ENCODE results near the gene SERPINB13.
"Not testable (repeated sequence)": the region's sequence is repeated elsewhere in the genome, so short reads cannot be mapped to it uniquely, and the experiment has no call there.

The SERPINB13 gene

GRCh38 chr18:63619661-63620060, 32.5 kb downstream of the SERPINB13 start:
- no peaks in the 10 kb centered on the region for H3K4me1 ChIP-seq (ENCODE audit: control insufficient read depth, insufficient read depth, low read length)
- H3K27me3 ChIP-seq (ENCODE audit: control insufficient read depth, insufficient read depth, low read length) = peaks cover 5% of the 10 kb centered on the region
- H3K9ac ChIP-seq (ENCODE audit: low read depth, low read length) = no peak overlapping the region
- H3K4me2 ChIP-seq (ENCODE audit: low read length) = no peak overlapping the region
- no peak overlapping the region for H3K4me3 ChIP-seq (ENCODE audit: low read length)
- no peaks in the 10 kb centered on the region for H3K36me3 ChIP-seq (ENCODE audit: insufficient read depth, low read length)
- no peaks in the 10 kb centered on the region for H3K9me3 ChIP-seq (replicated peaks; ENCODE audit: low read length)

GRCh38 chr18:63624863-63625262, 37.7 kb downstream of the SERPINB13 start:
- peaks cover 4% of the 10 kb centered on the region for H3K27me3 ChIP-seq (ENCODE audit: control insufficient read depth, insufficient read depth, low read length)
- no peaks in the 10 kb centered on the region for H3K4me1 ChIP-seq (ENCODE audit: control insufficient read depth, insufficient read depth, low read length)
- H3K36me3 ChIP-seq (ENCODE audit: insufficient read depth, low read length) = no peaks in the 10 kb centered on the region
- H3K9me3 ChIP-seq (replicated peaks; ENCODE audit: low read length) = peaks cover 4% of the 10 kb centered on the region
- H3K4me3 ChIP-seq (ENCODE audit: low read length) = no peak overlapping the region
- H3K9ac ChIP-seq (ENCODE audit: low read depth, low read length) = no peak overlapping the region
- H3K4me2 ChIP-seq (ENCODE audit: low read length) = no peak overlapping the region

DNA sequence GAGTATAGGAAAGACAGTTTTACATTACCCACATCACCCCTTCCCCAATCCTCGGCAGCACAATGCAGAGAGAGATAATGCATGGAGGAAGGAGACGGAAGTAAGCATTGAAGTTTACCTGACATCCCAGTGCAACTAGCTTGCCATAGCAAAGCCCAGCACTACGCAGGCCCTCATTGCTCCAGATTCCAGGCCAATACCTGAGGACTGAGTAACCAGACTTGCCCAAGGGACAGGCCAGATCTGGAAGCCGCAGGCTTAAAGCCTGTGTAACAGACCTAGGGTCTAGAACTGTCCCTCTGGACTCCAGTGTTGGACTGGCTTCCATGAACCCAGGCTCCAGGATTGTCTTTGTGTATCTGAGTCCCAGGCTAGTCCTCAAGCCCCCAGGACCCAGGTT, 39.3 kb downstream of the SERPINB13 start:
- Histone ChIP-seq H3K36me3 (ENCODE audit: insufficient read depth, low read length) (no peaks in the 10 kb centered on the region), H3K4me1 (ENCODE audit: control insufficient read depth, insufficient read depth, low read length) (no peaks in the 10 kb centered on the region), H3K27me3 (ENCODE audit: control insufficient read depth, insufficient read depth, low read length) (no peaks in the 10 kb centered on the region), H3K4me2 (ENCODE audit: low read length) (no peak overlapping the region), H3K9ac (ENCODE audit: low read depth, low read length) (no peak overlapping the region), H3K4me3 (ENCODE audit: low read length) (no peak overlapping the region), H3K9me3 (replicated peaks; ENCODE audit: low read length) (peaks cover 4% of the 10 kb centered on the region)

DNA sequence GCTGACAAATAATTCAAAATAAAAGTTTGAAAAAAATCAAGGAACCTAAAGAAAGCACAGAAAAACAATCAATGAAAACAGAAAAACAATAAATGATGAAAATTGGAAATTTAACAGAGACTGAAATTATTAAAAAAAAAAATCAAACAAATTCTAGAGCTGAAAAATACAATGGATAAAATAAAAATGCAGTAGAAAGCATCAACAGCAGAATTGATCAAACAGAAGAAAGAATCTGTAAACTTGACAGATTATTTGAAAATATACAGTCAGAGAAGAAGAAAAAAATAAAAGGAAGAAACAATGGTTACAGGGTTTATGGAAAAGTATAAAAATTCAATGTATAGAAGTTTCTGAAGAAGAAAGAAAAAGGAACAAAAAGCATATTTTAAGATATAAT, 40.7 kb downstream of the SERPINB13 start:
- peaks cover 4% of the 10 kb centered on the region for H3K9me3 ChIP-seq (replicated peaks; ENCODE audit: low read length)
- H3K27me3 ChIP-seq (ENCODE audit: control insufficient read depth, insufficient read depth, low read length) = no peaks in the 10 kb centered on the region
- no peaks in the 10 kb centered on the region for H3K36me3 ChIP-seq (ENCODE audit: insufficient read depth, low read length)
- H3K4me1 ChIP-seq (ENCODE audit: control insufficient read depth, insufficient read depth, low read length) = no peaks in the 10 kb centered on the region
- H3K9ac ChIP-seq (ENCODE audit: low read depth, low read length) = no peak overlapping the region
- H3K4me2 ChIP-seq (ENCODE audit: low read length) = no peak overlapping the region
- H3K4me3 ChIP-seq (ENCODE audit: low read length) = no peak overlapping the region

DNA sequence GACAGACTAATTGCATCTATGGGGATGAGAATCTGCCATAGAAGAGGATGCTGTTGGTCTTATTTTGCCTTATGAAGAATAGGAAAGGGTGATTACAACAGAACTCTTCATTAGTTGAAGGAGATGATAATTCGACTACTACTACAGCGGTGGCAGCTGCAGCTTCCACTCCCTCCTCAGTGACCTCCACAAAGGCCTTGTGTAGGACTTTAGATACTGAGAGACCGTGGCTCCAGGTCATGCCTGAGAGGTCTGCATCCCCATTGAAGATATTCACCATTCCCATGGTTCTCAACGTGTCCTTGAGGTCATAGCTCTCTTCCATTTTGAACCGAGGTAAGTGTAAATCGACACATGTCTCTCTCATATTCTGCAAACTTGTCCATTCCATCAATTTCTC, 50.6 kb downstream of the SERPINB13 start:
- no peaks in the 10 kb centered on the region for H3K36me3 ChIP-seq (ENCODE audit: insufficient read depth, low read length)
- no peaks in the 10 kb centered on the region for H3K27me3 ChIP-seq (ENCODE audit: control insufficient read depth, insufficient read depth, low read length)
- H3K4me1 ChIP-seq (ENCODE audit: control insufficient read depth, insufficient read depth, low read length) = peaks cover 3% of the 10 kb centered on the region
- H3K4me2 ChIP-seq (ENCODE audit: low read length) = no peak overlapping the region
- no peak overlapping the region for H3K9ac ChIP-seq (ENCODE audit: low read depth, low read length)
- no peak overlapping the region for H3K4me3 ChIP-seq (ENCODE audit: low read length)
- no peaks in the 10 kb centered on the region for H3K9me3 ChIP-seq (replicated peaks; ENCODE audit: low read length)

DNA sequence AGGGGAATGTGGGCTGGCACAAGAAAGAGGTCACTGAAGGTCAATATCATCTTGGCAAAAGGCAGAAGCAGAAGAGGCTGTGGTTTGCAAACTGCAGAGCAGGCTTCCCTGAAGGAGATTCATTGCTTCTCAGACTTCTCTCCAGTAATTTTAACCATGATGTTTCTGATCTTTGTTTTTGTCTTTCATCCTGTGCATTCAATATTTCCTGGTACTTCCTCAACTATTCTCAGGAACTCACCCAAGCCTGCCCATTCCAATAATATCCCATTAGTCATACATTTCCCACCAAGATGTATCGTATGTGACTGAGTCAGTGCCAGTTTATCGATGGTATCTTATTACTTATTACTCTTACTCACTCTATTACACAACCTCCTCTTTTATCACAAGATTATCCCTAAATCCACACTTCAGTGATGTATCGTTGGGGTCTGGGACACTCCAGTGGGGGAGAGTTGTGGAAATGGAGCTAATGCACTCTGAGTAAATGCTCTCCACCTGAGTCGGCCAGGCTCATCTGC, 54.1 kb downstream of the SERPINB13 start:
- not testable (repeated sequence) for H3K27me3 ChIP-seq (ENCODE audit: control insufficient read depth, insufficient read depth, low read length); H3K4me3 ChIP-seq (ENCODE audit: low read length); H3K36me3 ChIP-seq (ENCODE audit: insufficient read depth, low read length); H3K9me3 ChIP-seq (replicated peaks; ENCODE audit: low read length); H3K4me2 ChIP-seq (ENCODE audit: low read length); H3K9ac ChIP-seq (ENCODE audit: low read depth, low read length); H3K4me1 ChIP-seq (ENCODE audit: control insufficient read depth, insufficient read depth, low read length)

GRCh38 chr18:63642668-63643356, 55.7 kb downstream of the SERPINB13 start:
- H3K4me3 ChIP-seq (ENCODE audit: low read length); H3K27me3 ChIP-seq (ENCODE audit: control insufficient read depth, insufficient read depth, low read length); H3K4me2 ChIP-seq (ENCODE audit: low read length); H3K36me3 ChIP-seq (ENCODE audit: insufficient read depth, low read length); H3K9me3 ChIP-seq (replicated peaks; ENCODE audit: low read length); H3K4me1 ChIP-seq (ENCODE audit: control insufficient read depth, insufficient read depth, low read length); H3K9ac ChIP-seq (ENCODE audit: low read depth, low read length): not testable (repeated sequence)

DNA sequence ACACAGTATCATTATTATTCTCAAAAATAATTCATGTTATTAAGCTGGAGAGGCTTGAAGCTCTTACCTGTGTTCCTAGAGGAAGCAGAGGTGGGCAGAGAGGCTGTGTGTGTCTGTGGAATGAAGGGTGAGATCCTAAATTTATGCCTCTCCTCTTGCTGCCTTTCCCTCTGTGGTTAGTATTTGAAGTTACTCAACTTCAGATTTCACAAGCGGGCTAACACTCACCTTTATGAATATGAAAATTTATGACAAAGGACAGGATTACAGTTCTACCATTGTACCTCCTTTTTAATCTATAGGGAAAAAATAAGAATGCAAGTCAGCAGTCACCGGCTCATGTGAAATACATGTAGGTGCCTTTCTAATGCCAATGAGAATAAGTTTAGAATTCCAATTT, 57.0 kb downstream of the SERPINB13 start, which contains the start of gene SERPINB4:
SERPINB4 (minus strand) TSS at position 115 of the 400 bp plus-strand sequence. CDS start 679 bp downstream, outside the sequence.
- H3K36me3 ChIP-seq (ENCODE audit: insufficient read depth, low read length); H3K4me3 ChIP-seq (ENCODE audit: low read length); H3K9ac ChIP-seq (ENCODE audit: low read depth, low read length); H3K9me3 ChIP-seq (replicated peaks; ENCODE audit: low read length); H3K4me1 ChIP-seq (ENCODE audit: control insufficient read depth, insufficient read depth, low read length); H3K27me3 ChIP-seq (ENCODE audit: control insufficient read depth, insufficient read depth, low read length); H3K4me2 ChIP-seq (ENCODE audit: low read length): not testable (repeated sequence)

DNA sequence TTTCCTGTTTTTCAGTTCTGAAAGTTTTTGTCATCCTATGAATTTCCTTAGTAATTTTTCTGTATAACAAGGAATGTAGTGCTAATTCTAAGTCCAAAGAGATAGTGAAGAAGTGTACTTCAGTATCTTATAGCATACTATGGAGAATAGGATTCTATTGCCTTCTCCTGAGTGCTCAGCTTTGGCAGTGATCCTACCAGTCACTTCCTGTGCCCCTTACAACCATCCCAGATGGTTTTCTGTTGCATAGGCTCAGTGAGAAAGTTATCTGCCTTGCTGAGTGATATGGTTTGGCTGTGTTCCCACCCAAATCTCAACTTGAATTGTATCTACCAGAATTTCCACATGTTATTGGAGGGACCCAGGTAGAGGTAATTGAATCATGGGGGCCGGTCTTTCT, 57.6 kb downstream of the SERPINB13 start:
- not testable (repeated sequence) for H3K9ac ChIP-seq (ENCODE audit: low read depth, low read length); H3K4me2 ChIP-seq (ENCODE audit: low read length); H3K36me3 ChIP-seq (ENCODE audit: insufficient read depth, low read length); H3K27me3 ChIP-seq (ENCODE audit: control insufficient read depth, insufficient read depth, low read length); H3K4me1 ChIP-seq (ENCODE audit: control insufficient read depth, insufficient read depth, low read length); H3K9me3 ChIP-seq (replicated peaks; ENCODE audit: low read length); H3K4me3 ChIP-seq (ENCODE audit: low read length)

- H3K4me2 ChIP-seq (ENCODE audit: low read length) = no peak overlapping the region
- H3K27me3 ChIP-seq (ENCODE audit: control insufficient read depth, insufficient read depth, low read length) = no peaks in the 10 kb centered on the region
- H3K4me3 ChIP-seq (ENCODE audit: low read length) = no peak overlapping the region
- no peak overlapping the region for H3K9ac ChIP-seq (ENCODE audit: low read depth, low read length)
- H3K4me1 ChIP-seq (ENCODE audit: control insufficient read depth, insufficient read depth, low read length) = no peaks in the 10 kb centered on the region
- no peaks in the 10 kb centered on the region for H3K36me3 ChIP-seq (ENCODE audit: insufficient read depth, low read length)
- no peaks in the 10 kb centered on the region for H3K9me3 ChIP-seq (replicated peaks; ENCODE audit: low read length)
These were observed 59.8 kb downstream of the SERPINB13 start for GRCh38 chr18:63646936-63647335.

- H3K36me3 ChIP-seq (ENCODE audit: insufficient read depth, low read length) = no peaks in the 10 kb centered on the region
- H3K4me1 ChIP-seq (ENCODE audit: control insufficient read depth, insufficient read depth, low read length) = no peaks in the 10 kb centered on the region
- no peaks in the 10 kb centered on the region for H3K9me3 ChIP-seq (replicated peaks; ENCODE audit: low read length)
- no peak overlapping the region for H3K4me2 ChIP-seq (ENCODE audit: low read length)
- H3K9ac ChIP-seq (ENCODE audit: low read depth, low read length) = no peak overlapping the region
- H3K27me3 ChIP-seq (ENCODE audit: control insufficient read depth, insufficient read depth, low read length) = no peaks in the 10 kb centered on the region
- H3K4me3 ChIP-seq (ENCODE audit: low read length) = no peak overlapping the region
These were observed 61.1 kb downstream of the SERPINB13 start for GRCh38 chr18:63648241-63648640.

Measured in skeletal muscle satellite cell (primary cell).